ENCODE measurements around the gene SUZ12. TPM values are rescaled to one million over a fixed set of nuclear protein-coding genes. Genes with fewer than 3 reads are reported as not detected.
"Not testable (repeated sequence)": the region's sequence is repeated elsewhere in the genome, so short reads cannot be mapped to it uniquely, and the experiment has no call there.

SUZ12 gene
- total RNA-seq, 4 donors from 2014 or later, result 10.5 to 20.7 (median 15.9) TPM

GRCh38 chr17:32021615-32021955 is 84.8 kb downstream of the SUZ12 start:
- no peak for TF ChIP-seq CTCF (IDR thresholded peaks at IDR 0.05)
- no peak for TF ChIP-seq POLR2A (IDR thresholded peaks at IDR 0.05)

GRCh38 chr17:32022554-32022953 is 85.7 kb downstream of the SUZ12 start:
- H3K27ac ChIP-seq; H3K4me3 ChIP-seq; H3K27me3 ChIP-seq; intact Hi-C loops (cut with DNase I); H3K9me3 ChIP-seq; DNase-seq: not testable (repeated sequence)
- Histone ChIP-seq H3K36me3 (peaks cover 0 to 74% (median 0%) of the 10 kb centered on the region in 3 donors), H3K4me1 (peaks cover 0 to 10% (median 0%) of the 10 kb centered on the region in 3 donors)
- 90 to 93% methylated on average over 2 to 3 of the region's 5 CpGs for WGBS, 2 donors

More at GRCh38 chr17:32021615-32021955, 84.8 kb downstream of the SUZ12 start:
- 79 to 90% methylated on average over 5 to 7 of the region's 7 CpGs for WGBS, 2 donors
- intact Hi-C loops (cut with DNase I), result no loop called here
- Histone ChIP-seq H3K4me3 (no peak overlapping the region), H3K4me1 (peaks cover 0 to 10% (median 0%) of the 10 kb centered on the region in 3 donors), H3K27ac (no peak overlapping the region), H3K36me3 (peaks cover 0 to 67% (median 0%) of the 10 kb centered on the region in 3 donors), H3K9me3 (no peaks in the 10 kb centered on the region), H3K27me3 (no peaks in the 10 kb centered on the region)
- no peak for DNase-seq

- 92 to 97% methylated on average over 4 of the region's 4 CpGs for WGBS, 2 donors
- H3K4me3 ChIP-seq; H3K4me1 ChIP-seq; H3K9me3 ChIP-seq; DNase-seq; intact Hi-C loops (cut with DNase I); H3K27ac ChIP-seq; H3K27me3 ChIP-seq: not testable (repeated sequence)
- peaks cover 0 to 35% (median 0%) of the 10 kb centered on the region in 3 donors for H3K36me3 ChIP-seq
Measured at GRCh38 chr17:32027271-32027670, 90.5 kb downstream of the SUZ12 start.

GRCh38 chr17:32033223-32033622 is 96.4 kb downstream of the SUZ12 start:
- TF ChIP-seq POLR2A (IDR thresholded peaks at IDR 0.05), result no peak
- TF ChIP-seq CTCF (IDR thresholded peaks at IDR 0.05), result no peak
- Histone ChIP-seq H3K27me3 (no peaks in the 10 kb centered on the region), H3K4me1 (no peaks in the 10 kb centered on the region), H3K4me3 (no peak overlapping the region), H3K9me3 (no peaks in the 10 kb centered on the region), H3K27ac (no peak overlapping the region), H3K36me3 (peaks cover 0 to 51% (median 5%) of the 10 kb centered on the region in 3 donors)
- WGBS, 2 donors, result 95 to 98% methylated on average over 2 of the region's 2 CpGs
- no peak for DNase-seq
- intact Hi-C loops (cut with DNase I), result no loop called here

- H3K36me3 ChIP-seq, result peaks cover 0 to 56% (median 5%) of the 10 kb centered on the region in 3 donors
- intact Hi-C loops (cut with DNase I), result not testable (repeated sequence)
Measured at GRCh38 chr17:32033812-32034211, 97.0 kb downstream of the SUZ12 start.

GRCh38 chr17:32040246-32040645 is 103.4 kb downstream of the SUZ12 start:
- H3K9me3 ChIP-seq; H3K27me3 ChIP-seq; H3K4me3 ChIP-seq; H3K27ac ChIP-seq; DNase-seq; intact Hi-C loops (cut with DNase I); H3K4me1 ChIP-seq: not testable (repeated sequence)
- 88 to 93% methylated on average over 16 to 17 of the region's 17 CpGs for WGBS, 2 donors
- H3K36me3 ChIP-seq, result peaks cover 0 to 63% (median 5%) of the 10 kb centered on the region in 3 donors

More at GRCh38 chr17:32033812-32034211, 97.0 kb downstream of the SUZ12 start:
- H3K27ac ChIP-seq, H3K4me1 ChIP-seq, DNase-seq, H3K4me3 ChIP-seq, H3K27me3 ChIP-seq, H3K9me3 ChIP-seq: not testable (repeated sequence)
- WGBS, 2 donors, result 48 to 67% methylated on average over 1 of the region's 1 CpG

GRCh38 chr17:32041306-32041875 is 104.6 kb downstream of the SUZ12 start:
- DNase-seq; H3K27ac ChIP-seq; H3K4me1 ChIP-seq; intact Hi-C loops (cut with DNase I); H3K9me3 ChIP-seq; H3K4me3 ChIP-seq; H3K27me3 ChIP-seq: not testable (repeated sequence)
- 90 to 94% methylated on average over 7 to 9 of the region's 19 CpGs for WGBS, 2 donors
- H3K36me3 ChIP-seq, result peaks cover 0 to 52% (median 0%) of the 10 kb centered on the region in 3 donors

GRCh38 chr17:32042266-32042665 is 105.5 kb downstream of the SUZ12 start:
- H3K27me3 ChIP-seq; DNase-seq; H3K4me3 ChIP-seq; H3K27ac ChIP-seq; intact Hi-C loops (cut with DNase I); H3K4me1 ChIP-seq; H3K9me3 ChIP-seq: not testable (repeated sequence)
- H3K36me3 ChIP-seq, result peaks cover 0 to 47% (median 0%) of the 10 kb centered on the region in 3 donors
- WGBS, 2 donors, result 90 to 100% methylated on average over 1 to 2 of the region's 11 CpGs

- H3K4me3 ChIP-seq; H3K27me3 ChIP-seq; H3K9me3 ChIP-seq; H3K27ac ChIP-seq; DNase-seq; H3K4me1 ChIP-seq; intact Hi-C loops (cut with DNase I): not testable (repeated sequence)
- 73 to 83% methylated on average over 3 of the region's 3 CpGs for WGBS, 2 donors
- peaks cover 0 to 41% (median 0%) of the 10 kb centered on the region in 3 donors for H3K36me3 ChIP-seq
Measured at GRCh38 chr17:32045611-32046010, 108.8 kb downstream of the SUZ12 start.

- H3K36me3 ChIP-seq, result peaks cover 0 to 38% (median 0%) of the 10 kb centered on the region in 3 donors
- H3K9me3 ChIP-seq; intact Hi-C loops (cut with DNase I); H3K4me3 ChIP-seq; H3K4me1 ChIP-seq; H3K27me3 ChIP-seq; H3K27ac ChIP-seq; DNase-seq: not testable (repeated sequence)
- 93 to 96% methylated on average over 5 to 6 of the region's 6 CpGs for WGBS, 2 donors
Measured at GRCh38 chr17:32047663-32048062, 110.9 kb downstream of the SUZ12 start.

Measured in esophagus squamous epithelium (tissue), 5 donors.